K562 treated with DMSO at 1 percent for 4 hours (cell line): Measurements from ENCODE around the gene LYRM2. TPM values are rescaled to one million over a fixed set of nuclear protein-coding genes. Genes with fewer than 3 reads are reported as not detected.

Experiments
- total RNA-seq: library from RNA; unstranded; fragments of 300-600 nt; gene quantifications from 2 replicates; pipeline ENCODE4 v1.2.3, GENCODE V29; 2022; ENCODE audit not compliant: insufficient read depth

The LYRM2 gene, protein sequence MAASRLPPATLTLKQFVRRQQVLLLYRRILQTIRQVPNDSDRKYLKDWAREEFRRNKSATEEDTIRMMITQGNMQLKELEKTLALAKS
- 14.0 and 26.7 TPM in 2 replicates for total RNA-seq

DNA sequence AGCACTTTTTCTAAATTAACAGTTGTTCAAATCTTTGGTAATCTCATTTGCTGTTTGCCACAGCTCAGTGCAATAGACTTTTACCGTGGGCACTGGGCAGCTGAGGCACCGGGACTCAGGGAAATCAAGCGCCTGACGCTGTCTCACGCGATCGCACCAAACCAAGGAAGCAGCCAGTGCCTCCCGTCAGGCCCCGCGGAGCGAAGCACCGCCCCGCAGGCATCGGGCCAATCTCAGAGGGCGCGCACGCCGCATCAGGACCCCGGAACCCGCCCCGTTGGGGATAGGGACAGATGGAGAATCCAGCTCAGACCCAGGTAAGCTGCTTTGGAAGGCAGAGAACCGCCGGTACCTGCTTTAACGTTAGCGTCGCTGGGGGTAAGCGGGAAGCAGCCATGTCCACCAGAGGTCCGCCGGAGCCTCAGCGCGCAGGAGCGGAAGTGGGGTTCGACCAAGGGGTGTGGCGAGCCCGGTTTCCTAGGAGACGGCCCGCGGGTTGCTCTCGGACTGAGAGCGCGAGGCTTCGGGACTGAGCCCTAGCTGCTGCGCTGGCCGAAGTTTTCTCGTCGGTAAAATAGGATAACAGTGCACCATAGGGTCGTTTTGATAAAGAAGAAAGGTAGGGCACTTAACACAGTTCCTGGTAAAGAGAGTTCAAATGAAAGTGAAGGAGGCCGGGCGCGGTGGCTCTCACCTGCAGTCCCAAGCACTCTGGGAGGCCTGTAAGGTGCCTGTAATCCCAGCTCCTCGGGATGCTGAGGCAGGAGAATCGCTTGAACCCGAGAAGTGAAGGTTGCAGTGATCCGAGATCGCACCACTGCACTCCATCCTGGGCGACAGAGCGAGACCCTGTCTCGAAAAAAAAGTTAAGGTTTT is at the start of gene LYRM2:
TSS of gene LYRM2 (minus strand) at position 428 of the 876 bp plus-strand sequence. CDS start at position 397, 31 bp downstream.

Other genes with a start within 250 kb of the LYRM2 start
- gene RRAGD, start 226.5 kb downstream of the LYRM2 start, total RNA-seq = not detected in 2 replicates
- gene ANKRD6, start 205.6 kb downstream of the LYRM2 start, total RNA-seq = 0.31 TPM in 1 of 2 replicates, not detected in the other
- 6.0 and 12.5 TPM in 2 replicates for gene MDN1, start 181.0 kb upstream of the LYRM2 start, total RNA-seq
- 8.4 and 11.4 TPM in 2 replicates for gene CASP8AP2, start 191.1 kb upstream of the LYRM2 start, total RNA-seq